B cell (primary cell): ENCODE data around the gene CXCL12. TPM values are rescaled to one million over a fixed set of nuclear protein-coding genes. Genes with fewer than 3 reads are reported as not detected.

ENCODE experiments used
- ATAC-seq: fragments of 200-7000 bp; cut with Tn5 transposase; one replicate; pipeline ENCODE4 v1.10.0; 2021; ENCODE audit warnings: low read depth, mild to moderate bottlenecking, moderate number of reproducible peaks, moderate library complexity
- CTCF ChIA-PET: fragments of 350-600 bp; sonication (Branson Sonifier 250); formaldehyde crosslinking; loops from one replicate; lab custom pipeline; 2021; ENCODE audit warnings: antibody characterized with exemption, inconsistent platforms; lab: Charles Lee
- POLR2A ChIA-PET: fragments of 350-600 bp; sonication (Branson Sonifier 250); formaldehyde crosslinking; loops from one replicate; lab custom pipeline; 2021; ENCODE audit warnings: antibody characterized with exemption; lab: Charles Lee
- DNase-seq: peaks from one replicate; pipeline ENCODE4 v3.0.0; 2013
- H2AFZ ChIP-seq: 2 replicates; pipeline ENCODE4 v1.6.1; 2012; ENCODE audit warnings: mild to moderate bottlenecking, low read depth, low read length; ENCODE audit not compliant: insufficient read depth, poor library complexity, severe bottlenecking
- H3K27ac ChIP-seq, 2 donors: 1 replicate in 1 of 2; 2 replicates in 1 of 2; pipeline ENCODE4 v1.5.1; 2012 to 2013; ENCODE audit warnings: low read length in 2 of 2, mild to moderate bottlenecking in 2 of 2, moderate library complexity in 1 of 2
- H3K27me3 ChIP-seq, 4 experiments: fragments of 200-600 bp in 1 of 4; sonication (generic) in 1 of 4; replicated peaks in 1 of 4; 1 replicate in 2 of 4; 2 replicates in 2 of 4; pipeline versions ENCODE4 v1.6.1 to v1.7.0; 2013 to 2016; ENCODE audit warnings: low read length in 3 of 4, mild to moderate bottlenecking in 2 of 4, mixed read lengths in 1 of 4, moderate library complexity in 1 of 4; ENCODE audit not compliant: insufficient read depth in 4 of 4, control insufficient read depth in 3 of 4; ENCODE audit errors: control extremely low read depth in 1 of 4
- H3K36me3 ChIP-seq, 2 experiments: replicated peaks in 1 of 2; 1 replicate in 1 of 2; 2 replicates in 1 of 2; pipeline versions ENCODE4 v1.6.1 to v1.7.1; 2013; ENCODE audit warnings: low read length in 1 of 2; ENCODE audit not compliant: insufficient read depth in 2 of 2, control insufficient read depth in 1 of 2; ENCODE audit errors: control extremely low read depth in 1 of 2, extremely low read depth in 1 of 2
- H3K4me1 ChIP-seq, 2 donors: fragments of 200-600 bp in 1 of 2; sonication (generic) in 1 of 2; 1 replicate in 1 of 2; 2 replicates in 1 of 2; pipeline versions ENCODE4 v1.5.1 to v1.6.1; 2013 to 2017; ENCODE audit warnings: low read length in 2 of 2; ENCODE audit not compliant: control insufficient read depth in 2 of 2, insufficient read depth in 2 of 2
- H3K4me2 ChIP-seq: replicated peaks from 2 replicates; pipeline ENCODE3; 2012; ENCODE audit warnings: mild to moderate bottlenecking, low read depth, low read length; ENCODE audit not compliant: poor library complexity, severe bottlenecking
- H3K4me3 ChIP-seq, 5 experiments: fragments of 200-600 bp in 1 of 5; sonication (generic) in 1 of 5; 1 replicate in 3 of 5; 2 replicates in 2 of 5; pipeline versions ENCODE4 v1.5.1 to v1.7.0; 2011 to 2016; ENCODE audit warnings: low read length in 4 of 5, mild to moderate bottlenecking in 4 of 5, low read depth in 2 of 5, control low read depth in 1 of 5, moderate library complexity in 1 of 5; ENCODE audit not compliant: insufficient read depth in 1 of 5; ENCODE audit errors: control extremely low read depth in 1 of 5, extremely low read depth in 1 of 5
- H3K79me2 ChIP-seq: fragments of 200-600 bp; sonication (generic); one replicate; pipeline ENCODE4 v1.6.0; 2016; ENCODE audit warnings: low read length; ENCODE audit not compliant: control insufficient read depth, insufficient read depth
- H3K9ac ChIP-seq: fragments of 200-600 bp; sonication (generic); 2 replicates; pipeline ENCODE4 v1.6.1; 2017; ENCODE audit warnings: mild to moderate bottlenecking, low read length, moderate library complexity
- H3K9me3 ChIP-seq, 3 donors: one replicate each; pipeline versions ENCODE4 v1.6.1 to v1.7.1; 2013; ENCODE audit warnings: low read length in 2 of 3; ENCODE audit not compliant: control insufficient read depth in 2 of 3, insufficient read depth in 1 of 3; ENCODE audit errors: control extremely low read depth in 1 of 3
- H4K20me1 ChIP-seq: 2 replicates; pipeline ENCODE4 v1.6.0; 2012; ENCODE audit warnings: mild to moderate bottlenecking, low read length; ENCODE audit not compliant: insufficient read depth, control insufficient read depth, poor library complexity, severe bottlenecking
- H3K27ac Mint-ChIP-seq: one replicate; pipeline ENCODE4 v1.8.0; 2021; ENCODE audit warnings: mixed read lengths
- H3K27me3 Mint-ChIP-seq: one replicate; pipeline ENCODE4 v1.8.0; 2021; ENCODE audit warnings: mixed read lengths
- H3K4me1 Mint-ChIP-seq: one replicate; pipeline ENCODE4 v1.8.0; 2021; ENCODE audit warnings: mixed read lengths
- H3K4me3 Mint-ChIP-seq: one replicate; pipeline ENCODE4 v1.8.0; 2021; ENCODE audit warnings: mixed read lengths
- H3K9me3 Mint-ChIP-seq: one replicate; pipeline ENCODE4 v1.8.0; 2022; ENCODE audit warnings: mixed read lengths; ENCODE audit not compliant: insufficient read depth
- CTCF ChIP-seq: fragments of 200-600 bp; IDR thresholded peaks from one replicate; pipeline ENCODE4 v1.8.0; 2022; ENCODE audit warnings: antibody characterized with exemption, mild to moderate bottlenecking
- EZH2 ChIP-seq: IDR thresholded peaks from 2 replicates; pipeline ENCODE4 v1.6.1; 2012; ENCODE audit warnings: borderline replicate concordance, low read depth, mild to moderate bottlenecking, moderate library complexity, low read length; ENCODE audit not compliant: insufficient read depth, poor library complexity, severe bottlenecking
- WGBS: methylation state at CpG from one replicate; pipeline ENCODE4 v1.1.5; 2013; ENCODE audit warnings: missing lambda C conversion rate; ENCODE audit not compliant: insufficient coverage; 5-methylcytosine and 5-hydroxymethylcytosine counted together
- intact Hi-C: fragments of 100-400 bp; cut with micrococcal nuclease; formaldehyde crosslinking; loops from one replicate; pipeline ENCODE4 v1.10.0; 2022
- polyA plus RNA-seq: library from polyadenylated mRNA; depleted of rRNA; stranded (reverse); fragments of >200 nt; gene quantifications from 2 replicates; pipeline ENCODE4 v1.2.3, GENCODE V29; 2012
- total RNA-seq, 2 donors: library from RNA; stranded (reverse); fragments of 120-200 nt in 1 of 2; gene quantifications; 1 replicate in 1 of 2; 2 replicates in 1 of 2; pipeline versions ENCODE4 v1.2.3 to v1.2.4, GENCODE V29; 2013 to 2022

The CXCL12 gene
- total and polyA plus RNA-seq, 2 donors (not counting 1 experiment from before 2014, with no cell fraction given) = not detected

DNA sequence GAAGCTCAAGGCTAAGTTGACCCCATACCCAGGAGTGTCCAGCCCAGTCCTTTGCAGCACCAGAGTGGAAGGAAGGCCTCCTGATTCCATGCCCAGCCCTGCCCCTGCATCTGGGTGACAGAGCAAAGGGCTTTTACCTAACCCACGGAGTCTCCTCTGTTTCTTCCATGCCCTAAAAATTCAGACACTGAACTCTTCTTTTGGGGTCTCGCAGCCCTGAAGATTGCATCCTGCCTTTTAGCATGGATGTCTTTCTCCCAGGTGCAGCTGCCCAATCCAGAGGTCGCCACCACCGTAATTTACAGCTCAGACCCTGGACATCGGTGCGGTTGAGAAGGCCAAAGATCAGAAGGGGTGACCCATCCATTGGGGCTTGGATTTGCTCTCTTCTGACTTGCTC lies 50.8 kb downstream of the CXCL12 start:
- Histone ChIP-seq H3K36me3 (no peaks in the 10 kb centered on the region), H2AFZ (no peak overlapping the region), H3K27me3 (no peaks in the 10 kb centered on the region), H3K4me3 (no peak overlapping the region), H4K20me1 (no peaks in the 10 kb centered on the region), H3K4me2 (no peak overlapping the region), H3K27ac (no peak overlapping the region), H3K79me2 (no peaks in the 10 kb centered on the region), H3K4me1 (no peaks in the 10 kb centered on the region), H3K9ac (no peak overlapping the region), H3K9me3 (no peaks in the 10 kb centered on the region)
- POLR2A ChIA-PET = no interaction called here
- DNase-seq = no peak
- CTCF ChIA-PET = no interaction called here
- no peaks in the 10 kb centered on the region for H3K27me3 Mint-ChIP-seq
- intact Hi-C loops = no loop called here
- TF ChIP-seq EZH2 (no peak), CTCF (no peak)
- no peak for ATAC-seq
- H3K9me3 Mint-ChIP-seq = no peaks in the 10 kb centered on the region
- H3K4me1 Mint-ChIP-seq = no peaks in the 10 kb centered on the region
- WGBS = 96% methylated on average over 6 of the region's 6 CpGs
- H3K4me3 Mint-ChIP-seq = no peak overlapping the region
- no peak overlapping the region for H3K27ac Mint-ChIP-seq

DNA sequence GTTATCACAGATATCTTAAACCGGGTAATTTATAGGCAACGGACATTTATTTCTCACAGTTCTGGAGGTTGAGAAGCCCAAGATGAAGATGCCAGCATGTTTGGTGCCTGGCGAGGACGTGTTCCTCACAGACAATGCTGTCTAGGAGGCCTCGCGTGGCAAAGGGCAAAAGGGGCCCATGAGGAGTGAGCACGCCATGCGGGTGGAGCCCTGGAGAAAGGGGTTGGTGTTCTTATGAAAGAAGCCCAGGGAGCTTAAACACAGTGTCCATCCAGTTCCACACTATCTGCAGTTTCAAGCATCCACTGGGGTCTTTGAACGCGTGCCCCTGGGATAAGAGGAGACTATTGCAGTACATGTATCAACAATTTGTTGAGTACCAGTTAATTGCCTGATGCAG lies 51.4 kb downstream of the CXCL12 start:
- no peaks in the 10 kb centered on the region for H3K4me1 ChIP-seq
- WGBS = 94% methylated on average over 6 of the region's 10 CpGs
- H3K9me3 Mint-ChIP-seq = no peaks in the 10 kb centered on the region
- H3K4me1 Mint-ChIP-seq = no peaks in the 10 kb centered on the region
- ATAC-seq (no peak), DNase-seq (no peak)
- H4K20me1 ChIP-seq = no peaks in the 10 kb centered on the region
- POLR2A ChIA-PET = no interaction called here
- no peak overlapping the region for H3K4me2 ChIP-seq
- CTCF ChIA-PET = no interaction called here
- H3K36me3 ChIP-seq = no peaks in the 10 kb centered on the region
- H3K27me3 Mint-ChIP-seq = no peaks in the 10 kb centered on the region
- no peaks in the 10 kb centered on the region for H3K27me3 ChIP-seq
- H3K79me2 ChIP-seq = no peaks in the 10 kb centered on the region
- H3K27ac ChIP-seq = no peak overlapping the region
- H3K4me3 Mint-ChIP-seq = no peak overlapping the region
- intact Hi-C loops = no loop called here
- TF ChIP-seq EZH2 (no peak), CTCF (no peak)
- H3K9ac ChIP-seq = no peak overlapping the region
- no peak overlapping the region for H3K27ac Mint-ChIP-seq
- no peak overlapping the region for H3K4me3 ChIP-seq
- no peaks in the 10 kb centered on the region for H3K9me3 ChIP-seq
- H2AFZ ChIP-seq = no peak overlapping the region
